Nephron progenitor cell (in vitro differentiated cells): ENCODE results near the gene HCFC1R1.
"Not testable (repeated sequence)": the region's sequence is repeated elsewhere in the genome, so short reads cannot be mapped to it uniquely, and the experiment has no call there.

ENCODE experiments used
- DNase-seq: peaks from one replicate; pipeline ENCODE4 v3.0.0; 2021
- H3K27ac Mint-ChIP-seq: 2 replicates; pipeline ENCODE4 v1.8.0; 2021; ENCODE audit warnings: mild to moderate bottlenecking, moderate library complexity, mixed read lengths
- H3K27me3 Mint-ChIP-seq: 2 replicates; pipeline ENCODE4 v1.8.0; 2021; ENCODE audit warnings: mild to moderate bottlenecking, low read depth, mixed read lengths; ENCODE audit not compliant: poor library complexity
- H3K36me3 Mint-ChIP-seq: 2 replicates; pipeline ENCODE4 v1.8.0; 2021; ENCODE audit warnings: low read depth, mixed read lengths
- H3K4me1 Mint-ChIP-seq: 2 replicates; pipeline ENCODE4 v1.8.0; 2021; ENCODE audit warnings: mixed read lengths
- H3K4me3 Mint-ChIP-seq: 2 replicates; pipeline ENCODE4 v1.8.0; 2021; ENCODE audit warnings: mild to moderate bottlenecking, moderate library complexity, mixed read lengths
- H3K9me3 Mint-ChIP-seq: 2 replicates; pipeline ENCODE4 v1.8.0; 2021; ENCODE audit warnings: mild to moderate bottlenecking, moderate library complexity, mixed read lengths
- TF ChIP-seq, protein P1 (sequence below): fragments of 200-600 bp; sonication (generic); IDR thresholded peaks from 2 replicates; pipeline ENCODE4 v1.5.0; 2021; ENCODE audit warnings: antibody characterized with exemption

The HCFC1R1 gene, protein sequence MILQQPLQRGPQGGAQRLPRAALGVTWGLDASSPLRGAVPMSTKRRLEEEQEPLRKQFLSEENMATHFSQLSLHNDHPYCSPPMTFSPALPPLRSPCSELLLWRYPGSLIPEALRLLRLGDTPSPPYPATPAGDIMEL

GRCh38 chr16:3023669-3024478 is at the start of gene HCFC1R1, which contains the start of gene THOC6:
Gene HCFC1R1 (minus strand): TSS chr16:3023942. CDS start chr16:3023941, 1 bp downstream.
Gene THOC6 (plus strand): TSS chr16:3024035. CDS start chr16:3024327, 292 bp downstream.
- peaks cover 23% of the 10 kb centered on the region for H3K36me3 Mint-ChIP-seq
- peak within 1 kb of the TSS; percentile 87 for H3K4me3 Mint-ChIP-seq
- peak within 1 kb of the TSS; percentile 88 for H3K27ac Mint-ChIP-seq
- peak; percentile 95 for DNase-seq
- H3K27me3 Mint-ChIP-seq = peaks cover 2% of the 10 kb centered on the region
- TF ChIP-seq, protein P1, sequence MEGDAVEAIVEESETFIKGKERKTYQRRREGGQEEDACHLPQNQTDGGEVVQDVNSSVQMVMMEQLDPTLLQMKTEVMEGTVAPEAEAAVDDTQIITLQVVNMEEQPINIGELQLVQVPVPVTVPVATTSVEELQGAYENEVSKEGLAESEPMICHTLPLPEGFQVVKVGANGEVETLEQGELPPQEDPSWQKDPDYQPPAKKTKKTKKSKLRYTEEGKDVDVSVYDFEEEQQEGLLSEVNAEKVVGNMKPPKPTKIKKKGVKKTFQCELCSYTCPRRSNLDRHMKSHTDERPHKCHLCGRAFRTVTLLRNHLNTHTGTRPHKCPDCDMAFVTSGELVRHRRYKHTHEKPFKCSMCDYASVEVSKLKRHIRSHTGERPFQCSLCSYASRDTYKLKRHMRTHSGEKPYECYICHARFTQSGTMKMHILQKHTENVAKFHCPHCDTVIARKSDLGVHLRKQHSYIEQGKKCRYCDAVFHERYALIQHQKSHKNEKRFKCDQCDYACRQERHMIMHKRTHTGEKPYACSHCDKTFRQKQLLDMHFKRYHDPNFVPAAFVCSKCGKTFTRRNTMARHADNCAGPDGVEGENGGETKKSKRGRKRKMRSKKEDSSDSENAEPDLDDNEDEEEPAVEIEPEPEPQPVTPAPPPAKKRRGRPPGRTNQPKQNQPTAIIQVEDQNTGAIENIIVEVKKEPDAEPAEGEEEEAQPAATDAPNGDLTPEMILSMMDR = no peak
- no peaks in the 10 kb centered on the region for H3K9me3 Mint-ChIP-seq
- H3K4me1 Mint-ChIP-seq = peaks cover 38% of the 10 kb centered on the region

DNA sequence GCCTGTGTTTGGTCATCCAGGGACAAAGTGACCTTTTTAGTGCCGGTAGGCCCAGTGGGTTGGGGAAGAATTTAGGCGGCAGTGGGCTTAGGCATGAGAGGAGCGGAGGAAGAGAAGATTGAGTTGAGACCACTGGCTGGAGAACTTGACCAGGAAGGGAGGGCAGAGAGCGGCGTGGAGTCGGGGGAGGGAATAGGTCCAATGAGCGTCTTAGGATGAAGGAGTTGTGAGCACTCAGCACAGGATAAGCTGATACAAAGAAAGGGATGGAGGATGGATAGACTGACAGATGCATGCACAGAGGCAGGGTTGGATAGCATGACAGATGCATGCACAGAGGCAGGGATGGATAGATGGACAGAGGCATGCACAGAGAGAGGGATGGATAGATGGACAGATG is 49.7 kb upstream of the HCFC1R1 start:
- H3K4me3 Mint-ChIP-seq = no peak overlapping the region
- H3K27ac Mint-ChIP-seq = no peak overlapping the region
- DNase-seq = no peak
- H3K36me3 Mint-ChIP-seq = no peaks in the 10 kb centered on the region
- H3K4me1 Mint-ChIP-seq = peaks cover 48% of the 10 kb centered on the region
- H3K9me3 Mint-ChIP-seq = no peaks in the 10 kb centered on the region
- TF ChIP-seq, protein P1 = no peak
- H3K27me3 Mint-ChIP-seq = peaks cover 22% of the 10 kb centered on the region

GRCh38 chr16:3072576-3073263 is 49.0 kb upstream of the HCFC1R1 start:
- not testable (repeated sequence) for H3K36me3 Mint-ChIP-seq

DNA sequence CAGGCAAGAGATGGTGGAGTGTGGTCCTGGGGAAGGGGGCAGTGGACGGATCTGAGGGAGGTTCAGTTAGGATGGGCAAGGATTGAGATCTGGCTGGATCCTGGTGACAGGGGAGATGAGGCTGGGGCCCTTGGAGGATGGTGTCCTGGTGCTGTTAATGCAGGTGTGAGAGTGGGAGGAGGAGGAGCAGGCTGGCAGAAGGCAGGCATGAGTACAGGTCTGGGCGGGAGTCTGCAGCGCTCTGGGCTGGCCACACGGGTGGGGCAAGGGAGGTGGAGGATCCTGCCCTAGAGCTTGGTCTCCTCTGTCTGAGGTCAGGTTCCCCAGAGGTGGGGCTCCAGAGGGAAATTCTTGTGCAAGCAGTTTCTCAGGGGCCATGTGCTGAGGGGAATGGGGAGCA is 48.4 kb upstream of the HCFC1R1 start:
- not testable (repeated sequence) for H3K9me3 Mint-ChIP-seq, H3K36me3 Mint-ChIP-seq

More at GRCh38 chr16:3072576-3073263, 49.0 kb upstream of the HCFC1R1 start:
- H3K27ac Mint-ChIP-seq, DNase-seq, H3K9me3 Mint-ChIP-seq, H3K4me3 Mint-ChIP-seq: not testable (repeated sequence)
- H3K4me1 Mint-ChIP-seq = peaks cover 48% of the 10 kb centered on the region
- peaks cover 22% of the 10 kb centered on the region for H3K27me3 Mint-ChIP-seq

GRCh38 chr16:3071655-3072054 is 47.9 kb upstream of the HCFC1R1 start:
- H3K4me1 Mint-ChIP-seq = peaks cover 54% of the 10 kb centered on the region
- peak overlapping the region; percentile 24 for H3K27ac Mint-ChIP-seq
- DNase-seq = no peak
- H3K27me3 Mint-ChIP-seq = peaks cover 20% of the 10 kb centered on the region
- H3K4me3 Mint-ChIP-seq = no peak overlapping the region
- no peaks in the 10 kb centered on the region for H3K9me3 Mint-ChIP-seq
- H3K36me3 Mint-ChIP-seq = no peaks in the 10 kb centered on the region
- TF ChIP-seq, protein P1 = no peak

More for the DNA sequence above, 48.4 kb upstream of the HCFC1R1 start:
- H3K4me1 Mint-ChIP-seq = peaks cover 50% of the 10 kb centered on the region
- not testable (repeated sequence) for DNase-seq, H3K4me3 Mint-ChIP-seq, H3K27ac Mint-ChIP-seq
- peaks cover 22% of the 10 kb centered on the region for H3K27me3 Mint-ChIP-seq

GRCh38 chr16:3070608-3071111 is 46.9 kb upstream of the HCFC1R1 start:
- Mint-ChIP-seq H3K27me3 (peaks cover 16% of the 10 kb centered on the region), H3K4me3 (no peak overlapping the region), H3K4me1 (peaks cover 53% of the 10 kb centered on the region), H3K36me3 (no peaks in the 10 kb centered on the region), H3K27ac (no peak overlapping the region), H3K9me3 (no peaks in the 10 kb centered on the region)
- TF ChIP-seq, protein P1 = no peak
- DNase-seq = no peak

DNA sequence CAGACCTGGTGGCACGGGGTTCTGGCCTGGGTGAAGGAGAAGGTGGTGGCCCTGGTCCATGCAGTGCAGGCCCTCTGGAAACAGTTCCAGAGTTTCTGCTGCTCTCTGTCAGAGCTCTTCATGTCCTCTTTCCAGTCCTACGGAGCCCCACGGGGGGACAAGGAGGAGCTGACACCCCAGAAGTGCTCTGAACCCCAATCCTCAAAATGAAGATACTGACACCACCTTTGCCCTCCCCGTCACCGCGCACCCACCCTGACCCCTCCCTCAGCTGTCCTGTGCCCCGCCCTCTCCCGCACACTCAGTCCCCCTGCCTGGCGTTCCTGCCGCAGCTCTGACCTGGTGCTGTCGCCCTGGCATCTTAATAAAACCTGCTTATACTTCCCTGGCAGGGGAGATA is 45.4 kb upstream of the HCFC1R1 start:
- H3K27me3 Mint-ChIP-seq, H3K36me3 Mint-ChIP-seq, H3K9me3 Mint-ChIP-seq, H3K27ac Mint-ChIP-seq, DNase-seq, H3K4me3 Mint-ChIP-seq: not testable (repeated sequence)
- peaks cover 45% of the 10 kb centered on the region for H3K4me1 Mint-ChIP-seq
